ENCODE data around the gene NLRC3. TPM values are rescaled to one million over a fixed set of nuclear protein-coding genes. Genes with fewer than 3 reads are reported as not detected.

The NLRC3 gene
- total RNA-seq, 1 experiment from 2014 or later: not detected

DNA sequence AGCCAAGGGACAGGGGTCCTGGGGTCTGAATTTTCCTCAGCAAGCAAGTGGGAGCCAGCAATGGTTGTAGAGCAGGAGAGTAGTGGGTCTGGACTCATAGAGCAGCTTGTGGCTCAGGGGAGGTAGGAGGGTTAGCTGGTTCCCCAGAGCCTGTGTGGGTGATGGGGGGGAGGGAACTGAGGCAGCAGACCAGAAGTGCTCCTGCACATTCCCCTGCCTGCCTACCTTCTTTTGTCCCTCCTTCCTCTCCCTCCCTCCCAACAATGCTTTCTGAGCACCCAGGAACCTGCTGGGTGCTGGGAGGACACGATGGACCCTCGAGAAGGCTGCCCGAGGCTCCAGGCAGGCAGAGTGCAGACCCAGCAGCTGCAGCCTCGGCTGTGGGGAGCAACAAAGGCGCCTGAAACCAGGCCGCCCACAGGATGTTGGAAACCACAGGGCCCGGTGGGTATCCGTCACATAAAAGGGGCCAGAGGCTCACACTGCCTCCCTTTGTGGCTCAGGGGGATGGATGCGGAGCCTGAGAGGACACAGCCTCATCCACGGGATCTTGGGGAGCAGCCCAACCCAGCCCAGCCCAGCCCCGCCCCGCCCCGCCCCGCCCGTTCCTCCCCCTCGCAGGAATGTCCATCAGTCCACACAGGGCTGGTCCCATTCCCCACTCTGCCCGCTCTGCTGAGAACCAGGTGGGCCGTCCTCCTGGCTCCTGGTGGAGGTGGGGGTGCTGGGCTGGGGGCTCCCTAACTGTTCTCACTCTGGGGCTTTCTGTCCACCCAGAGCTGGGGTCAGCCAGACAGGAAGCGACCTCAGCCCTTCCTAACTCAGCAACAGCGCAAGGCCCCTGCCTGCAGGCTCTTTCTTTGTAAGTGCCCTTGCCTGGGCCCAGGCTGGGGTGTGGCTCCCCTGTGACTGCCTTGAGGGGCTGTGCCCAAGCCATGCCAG is 1.7 kb upstream of the NLRC3 start:
- no TSS peak for BruUV-seq (replicated peaks)
- ChIA-PET POLR2A (no interaction called here), CTCF (no interaction called here)
- no peak for DNase-seq
- Histone ChIP-seq H3K27me3 (replicated peaks; ENCODE audit: control insufficient read depth, insufficient read depth, low read length) (no peaks in the 10 kb centered on the region), H3K36me3 (ENCODE audit: control insufficient read depth, insufficient read depth, low read length) (no peaks in the 10 kb centered on the region), H3K9me3 (no peaks in the 10 kb centered on the region), H3K4me1 (no peaks in the 10 kb centered on the region), H3K4me3 (ENCODE audit: low read depth, low read length) (no peak overlapping the region)
- no peaks in the 10 kb centered on the region for H3K4me1 Mint-ChIP-seq (ENCODE audit: low read depth, unreplicated experiment)
- TF ChIP-seq, protein P1, sequence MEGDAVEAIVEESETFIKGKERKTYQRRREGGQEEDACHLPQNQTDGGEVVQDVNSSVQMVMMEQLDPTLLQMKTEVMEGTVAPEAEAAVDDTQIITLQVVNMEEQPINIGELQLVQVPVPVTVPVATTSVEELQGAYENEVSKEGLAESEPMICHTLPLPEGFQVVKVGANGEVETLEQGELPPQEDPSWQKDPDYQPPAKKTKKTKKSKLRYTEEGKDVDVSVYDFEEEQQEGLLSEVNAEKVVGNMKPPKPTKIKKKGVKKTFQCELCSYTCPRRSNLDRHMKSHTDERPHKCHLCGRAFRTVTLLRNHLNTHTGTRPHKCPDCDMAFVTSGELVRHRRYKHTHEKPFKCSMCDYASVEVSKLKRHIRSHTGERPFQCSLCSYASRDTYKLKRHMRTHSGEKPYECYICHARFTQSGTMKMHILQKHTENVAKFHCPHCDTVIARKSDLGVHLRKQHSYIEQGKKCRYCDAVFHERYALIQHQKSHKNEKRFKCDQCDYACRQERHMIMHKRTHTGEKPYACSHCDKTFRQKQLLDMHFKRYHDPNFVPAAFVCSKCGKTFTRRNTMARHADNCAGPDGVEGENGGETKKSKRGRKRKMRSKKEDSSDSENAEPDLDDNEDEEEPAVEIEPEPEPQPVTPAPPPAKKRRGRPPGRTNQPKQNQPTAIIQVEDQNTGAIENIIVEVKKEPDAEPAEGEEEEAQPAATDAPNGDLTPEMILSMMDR (IDR thresholded peaks at IDR 0.05; ENCODE audit: insufficient read depth in 1 of 2, low read depth in 1 of 2, low read length in 1 of 2, severe bottlenecking in 1 of 2, unreplicated experiment in 1 of 2): no peak
- no peak overlapping the region for H3K4me3 Mint-ChIP-seq (ENCODE audit: unreplicated experiment)
- H3K27ac Mint-ChIP-seq (ENCODE audit: unreplicated experiment): no peak overlapping the region
- H3K27me3 Mint-ChIP-seq (ENCODE audit: insufficient read depth, unreplicated experiment): no peaks in the 10 kb centered on the region
- no peaks in the 10 kb centered on the region for H3K9me3 Mint-ChIP-seq (ENCODE audit: unreplicated experiment)
- intact Hi-C loops (cut with micrococcal nuclease; ENCODE audit: unreplicated experiment): no loop called here
- peaks cover 10% of the 10 kb centered on the region for H3K36me3 Mint-ChIP-seq (ENCODE audit: insufficient read depth, unreplicated experiment)

DNA sequence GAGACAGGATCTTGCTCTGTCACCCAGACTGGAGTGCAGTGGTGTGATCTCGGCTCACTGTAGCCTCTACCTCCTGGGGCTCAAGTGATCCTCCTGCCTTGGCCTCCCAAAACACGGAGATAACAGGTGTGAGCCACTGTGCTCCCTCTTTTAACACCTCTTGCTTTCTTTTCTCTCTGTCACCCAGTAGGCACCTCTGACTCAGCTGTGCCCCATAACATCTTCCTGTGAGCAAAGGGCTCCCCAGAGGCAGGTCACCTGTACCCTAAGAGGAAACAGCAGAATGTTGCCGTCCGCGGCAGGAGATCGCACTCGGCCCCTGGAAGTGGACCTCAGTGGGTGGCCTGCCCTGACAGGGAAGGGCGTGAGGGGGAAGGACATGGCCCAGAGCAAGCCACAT is 918 bp upstream of the NLRC3 start:
- POLR2A ChIA-PET: no interaction called here
- Histone ChIP-seq H3K27me3 (replicated peaks; ENCODE audit: control insufficient read depth, insufficient read depth, low read length) (no peaks in the 10 kb centered on the region), H3K4me1 (no peaks in the 10 kb centered on the region), H3K36me3 (ENCODE audit: control insufficient read depth, insufficient read depth, low read length) (no peaks in the 10 kb centered on the region), H3K9me3 (no peaks in the 10 kb centered on the region), H3K4me3 (ENCODE audit: low read depth, low read length) (no peak overlapping the region)
- Mint-ChIP-seq H3K27ac (ENCODE audit: unreplicated experiment) (no peak overlapping the region), H3K4me3 (ENCODE audit: unreplicated experiment) (no peak overlapping the region), H3K4me1 (ENCODE audit: low read depth, unreplicated experiment) (no peaks in the 10 kb centered on the region), H3K36me3 (ENCODE audit: insufficient read depth, unreplicated experiment) (peaks cover 6% of the 10 kb centered on the region), H3K27me3 (ENCODE audit: insufficient read depth, unreplicated experiment) (no peaks in the 10 kb centered on the region), H3K9me3 (ENCODE audit: unreplicated experiment) (no peaks in the 10 kb centered on the region)
- CTCF ChIA-PET: no interaction called here
- no TSS peak for BruUV-seq (replicated peaks)
- intact Hi-C loops (cut with micrococcal nuclease; ENCODE audit: unreplicated experiment): no loop called here
- TF ChIP-seq, protein P1 (IDR thresholded peaks at IDR 0.05; ENCODE audit: insufficient read depth in 1 of 2, low read depth in 1 of 2, low read length in 1 of 2, severe bottlenecking in 1 of 2, unreplicated experiment in 1 of 2): no peak
- DNase-seq: no peak

DNA sequence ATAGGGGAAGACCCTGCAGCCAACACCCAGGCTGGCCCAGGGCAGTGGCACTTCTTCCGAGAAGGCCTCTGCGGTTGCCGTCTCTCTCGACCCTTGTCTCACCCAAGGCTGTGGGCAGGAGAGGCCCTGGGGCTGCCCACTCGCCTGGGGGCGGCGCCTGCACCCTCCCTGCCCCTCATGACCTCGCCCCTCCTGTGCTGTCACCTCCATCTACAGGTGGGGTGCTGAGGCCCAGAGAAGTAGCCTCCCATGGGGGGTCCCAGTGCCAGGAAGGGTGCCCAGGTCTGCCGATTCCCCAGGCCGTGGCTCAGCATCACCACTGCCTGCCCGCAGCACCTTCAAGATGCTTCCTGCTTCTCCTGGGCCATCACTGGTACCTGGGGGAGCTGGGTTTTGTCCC is 992 bp downstream of the NLRC3 start:
- BruUV-seq (replicated peaks): no TSS peak
- Histone ChIP-seq H3K36me3 (ENCODE audit: control insufficient read depth, insufficient read depth, low read length) (no peaks in the 10 kb centered on the region), H3K4me3 (ENCODE audit: low read depth, low read length) (no peak overlapping the region), H3K4me1 (no peaks in the 10 kb centered on the region), H3K9me3 (no peaks in the 10 kb centered on the region), H3K27me3 (replicated peaks; ENCODE audit: control insufficient read depth, insufficient read depth, low read length) (no peaks in the 10 kb centered on the region)
- H3K27ac Mint-ChIP-seq (ENCODE audit: unreplicated experiment): no peak overlapping the region
- H3K4me3 Mint-ChIP-seq (ENCODE audit: unreplicated experiment): no peak overlapping the region
- no peak for DNase-seq
- intact Hi-C loops (cut with micrococcal nuclease; ENCODE audit: unreplicated experiment): no loop called here
- CTCF ChIA-PET: no interaction called here
- peaks cover 6% of the 10 kb centered on the region for H3K36me3 Mint-ChIP-seq (ENCODE audit: insufficient read depth, unreplicated experiment)
- H3K27me3 Mint-ChIP-seq (ENCODE audit: insufficient read depth, unreplicated experiment): no peaks in the 10 kb centered on the region
- POLR2A ChIA-PET: no interaction called here
- H3K9me3 Mint-ChIP-seq (ENCODE audit: unreplicated experiment): no peaks in the 10 kb centered on the region
- TF ChIP-seq, protein P1 (IDR thresholded peaks at IDR 0.05; ENCODE audit: insufficient read depth in 1 of 2, low read depth in 1 of 2, low read length in 1 of 2, severe bottlenecking in 1 of 2, unreplicated experiment in 1 of 2): no peak
- no peaks in the 10 kb centered on the region for H3K4me1 Mint-ChIP-seq (ENCODE audit: low read depth, unreplicated experiment)

All from Caco-2 (cell line).